ENCODE measurements around the gene IL3.

The IL3 gene

DNA sequence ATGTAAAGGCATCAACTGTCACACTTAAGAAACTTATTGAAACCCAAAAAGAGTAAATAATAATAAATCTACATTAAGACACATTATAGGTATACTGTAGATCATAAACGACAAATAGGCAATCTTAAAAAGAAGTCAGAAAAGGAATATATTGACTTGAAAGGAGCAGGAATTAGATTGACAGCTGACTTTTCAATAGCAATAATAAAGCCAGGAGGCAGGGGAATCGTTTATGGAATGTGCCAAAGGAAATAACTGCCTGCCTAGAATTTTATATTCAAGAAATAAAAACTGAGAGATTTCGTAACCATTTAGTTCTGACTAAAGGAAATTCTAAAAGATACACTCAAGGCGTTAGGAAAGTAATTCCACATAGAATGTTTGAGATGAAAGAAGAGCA is 27.3 kb upstream of the IL3 start:
- H3K4me3 ChIP-seq (ENCODE audit: low read depth, low read length): no peak overlapping the region
- in situ Hi-C loops (cut with HindIII; ENCODE audit: low sequenced_read_pairs): no loop called here
- no peak for TF ChIP-seq CTCF (IDR thresholded peaks at IDR 0.05; ENCODE audit: low read depth, low read length, missing control alignments)

DNA sequence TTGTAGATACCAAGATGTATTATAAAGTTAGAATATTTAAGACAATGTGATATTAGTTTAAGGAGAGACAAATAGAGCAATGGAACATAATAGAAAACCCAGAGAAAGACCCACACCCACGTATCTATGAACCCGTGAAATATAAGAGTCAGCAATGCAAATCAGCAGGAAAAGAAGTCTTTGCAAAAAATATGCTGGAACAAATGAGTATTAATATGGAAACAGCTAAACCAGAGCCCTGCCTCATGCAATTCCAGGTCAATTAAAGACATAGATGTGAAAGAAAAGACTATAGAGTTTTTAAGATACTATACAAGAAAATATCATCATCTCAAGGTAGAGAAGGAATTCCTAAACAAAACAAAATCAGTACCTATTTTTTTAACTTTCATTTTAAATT is 23.1 kb upstream of the IL3 start:
- in situ Hi-C loops (cut with HindIII; ENCODE audit: low sequenced_read_pairs): no loop called here
- no peak for DNase-seq (ENCODE audit: low read depth)
- H3K4me3 ChIP-seq (ENCODE audit: low read depth, low read length): no peak overlapping the region
- no peak for TF ChIP-seq CTCF (IDR thresholded peaks at IDR 0.05; ENCODE audit: low read depth, low read length, missing control alignments)

More for the DNA sequence above, 27.3 kb upstream of the IL3 start:
- DNase-seq (ENCODE audit: low read depth): no peak

GRCh38 chr5:132044207-132044606 is 16.2 kb upstream of the IL3 start:
- no peak for DNase-seq (ENCODE audit: low read depth)
- no peak overlapping the region for H3K4me3 ChIP-seq (ENCODE audit: low read depth, low read length)
- in situ Hi-C loops (cut with HindIII; ENCODE audit: low sequenced_read_pairs): no loop called here
- no peak for TF ChIP-seq CTCF (IDR thresholded peaks at IDR 0.05; ENCODE audit: low read depth, low read length, missing control alignments)

- no peak for DNase-seq (ENCODE audit: low read depth)
- TF ChIP-seq CTCF (IDR thresholded peaks at IDR 0.05; ENCODE audit: low read depth, low read length, missing control alignments): no peak
- in situ Hi-C loops (cut with HindIII; ENCODE audit: low sequenced_read_pairs): no loop called here
- no peak overlapping the region for H3K4me3 ChIP-seq (ENCODE audit: low read depth, low read length)
These were observed 13.6 kb upstream of the IL3 start for GRCh38 chr5:132046880-132047299.

GRCh38 chr5:132049093-132049492 is 11.4 kb upstream of the IL3 start:
- DNase-seq (ENCODE audit: low read depth): no peak
- in situ Hi-C loops (cut with HindIII; ENCODE audit: low sequenced_read_pairs): no loop called here
- H3K4me3 ChIP-seq (ENCODE audit: low read depth, low read length): no peak overlapping the region
- no peak for TF ChIP-seq CTCF (IDR thresholded peaks at IDR 0.05; ENCODE audit: low read depth, low read length, missing control alignments)

DNA sequence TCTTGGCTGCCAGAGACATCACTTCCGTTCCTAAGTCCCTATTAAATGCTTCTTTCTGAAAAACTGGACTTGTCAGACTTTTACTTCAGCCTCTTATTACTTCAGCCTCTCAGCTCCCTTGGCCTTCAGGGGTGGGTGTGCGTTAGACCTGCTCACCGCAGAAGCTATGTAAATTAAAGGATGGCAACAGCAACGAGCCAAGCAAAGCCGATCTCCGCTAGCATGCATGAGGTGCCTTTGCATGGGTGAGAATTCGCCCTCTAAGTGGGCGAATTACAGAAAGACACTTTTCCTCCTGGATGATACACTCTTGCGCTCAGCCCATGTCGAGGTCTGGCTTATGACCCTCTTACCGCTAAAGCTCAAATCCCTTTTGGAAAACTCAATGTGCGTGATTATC is 10.9 kb upstream of the IL3 start:
- no peak for TF ChIP-seq CTCF (IDR thresholded peaks at IDR 0.05; ENCODE audit: low read depth, low read length, missing control alignments)
- no peak overlapping the region for H3K4me3 ChIP-seq (ENCODE audit: low read depth, low read length)
- in situ Hi-C loops (cut with HindIII; ENCODE audit: low sequenced_read_pairs): no loop called here
- no peak for DNase-seq (ENCODE audit: low read depth)

DNA sequence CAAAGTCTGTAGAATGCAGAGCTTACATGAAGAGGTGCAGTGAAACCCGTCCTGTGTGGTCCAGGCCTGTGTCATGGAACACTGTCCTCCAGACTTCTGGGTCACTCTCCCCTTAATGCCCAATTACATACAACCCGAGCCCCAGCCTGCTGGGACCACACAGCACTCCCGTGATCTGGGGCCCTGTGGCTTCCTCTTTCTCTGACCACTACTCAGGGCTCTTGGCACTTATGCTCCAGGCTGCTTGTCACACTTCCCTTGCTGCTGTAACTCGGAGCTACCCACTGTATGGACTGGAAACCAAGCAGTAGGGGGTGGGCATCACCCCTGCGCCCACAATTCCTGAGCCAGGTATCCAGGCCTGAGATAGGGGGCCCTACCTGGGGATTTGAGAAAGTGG is 10.3 kb upstream of the IL3 start:
- in situ Hi-C loops (cut with HindIII; ENCODE audit: low sequenced_read_pairs): no loop called here
- DNase-seq (ENCODE audit: low read depth): no peak

More for the DNA sequence above, 10.3 kb upstream of the IL3 start:
- TF ChIP-seq CTCF (IDR thresholded peaks at IDR 0.05; ENCODE audit: low read depth, low read length, missing control alignments): no peak
- H3K4me3 ChIP-seq (ENCODE audit: low read depth, low read length): no peak overlapping the region
